Panc1 (cell line): ENCODE measurements around the gene ABCB8.

Experiments used
- POLR2AphosphoS5 ChIP-seq: IDR thresholded peaks from 2 replicates; pipeline ENCODE4 v1.6.1; 2012; ENCODE audit warnings: mild to moderate bottlenecking, low read depth, low read length, moderate library complexity
- SIN3A ChIP-seq: IDR thresholded peaks from 2 replicates; pipeline ENCODE4 v1.6.1; 2012; ENCODE audit warnings: low read depth, mild to moderate bottlenecking, low read length, moderate library complexity, borderline replicate concordance; ENCODE audit not compliant: insufficient read depth
- TF ChIP-seq, protein P1 (sequence below): fragments of 450-650 bp; IDR thresholded peaks from 2 replicates; pipeline ENCODE4 v1.5.1; 2017; ENCODE audit warnings: mild to moderate bottlenecking

DNA sequence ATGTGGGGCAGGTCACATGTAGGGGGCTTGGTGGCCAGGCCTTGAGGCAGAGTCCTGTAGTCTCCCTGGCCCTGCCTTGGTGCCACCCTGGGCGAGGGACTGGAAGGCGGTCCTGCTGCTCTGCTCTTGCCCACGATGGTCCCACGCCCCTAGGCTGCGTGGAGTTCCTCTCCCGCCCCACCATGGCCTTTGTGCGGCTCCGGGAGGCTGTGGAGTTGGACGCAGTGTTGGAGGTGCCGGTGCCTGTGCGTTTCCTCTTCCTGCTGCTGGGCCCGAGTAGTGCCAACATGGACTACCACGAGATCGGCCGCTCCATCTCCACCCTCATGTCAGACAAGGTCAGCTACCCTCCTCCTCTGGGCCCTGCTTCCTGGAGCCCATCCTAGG lies 42.3 kb downstream of the ABCB8 start:
- TF ChIP-seq, protein P1, sequence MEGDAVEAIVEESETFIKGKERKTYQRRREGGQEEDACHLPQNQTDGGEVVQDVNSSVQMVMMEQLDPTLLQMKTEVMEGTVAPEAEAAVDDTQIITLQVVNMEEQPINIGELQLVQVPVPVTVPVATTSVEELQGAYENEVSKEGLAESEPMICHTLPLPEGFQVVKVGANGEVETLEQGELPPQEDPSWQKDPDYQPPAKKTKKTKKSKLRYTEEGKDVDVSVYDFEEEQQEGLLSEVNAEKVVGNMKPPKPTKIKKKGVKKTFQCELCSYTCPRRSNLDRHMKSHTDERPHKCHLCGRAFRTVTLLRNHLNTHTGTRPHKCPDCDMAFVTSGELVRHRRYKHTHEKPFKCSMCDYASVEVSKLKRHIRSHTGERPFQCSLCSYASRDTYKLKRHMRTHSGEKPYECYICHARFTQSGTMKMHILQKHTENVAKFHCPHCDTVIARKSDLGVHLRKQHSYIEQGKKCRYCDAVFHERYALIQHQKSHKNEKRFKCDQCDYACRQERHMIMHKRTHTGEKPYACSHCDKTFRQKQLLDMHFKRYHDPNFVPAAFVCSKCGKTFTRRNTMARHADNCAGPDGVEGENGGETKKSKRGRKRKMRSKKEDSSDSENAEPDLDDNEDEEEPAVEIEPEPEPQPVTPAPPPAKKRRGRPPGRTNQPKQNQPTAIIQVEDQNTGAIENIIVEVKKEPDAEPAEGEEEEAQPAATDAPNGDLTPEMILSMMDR: no peak
- TF ChIP-seq POLR2AphosphoS5 (no peak), SIN3A (no peak)
